ENCODE measurements around the gene GMPPB. TPM values are rescaled to one million over a fixed set of nuclear protein-coding genes. Genes with fewer than 3 reads are reported as not detected.

GMPPB gene
- total and polyA plus RNA-seq, 11 donors, result 7.6 to 53.7 (median 13.7) TPM

DNA sequence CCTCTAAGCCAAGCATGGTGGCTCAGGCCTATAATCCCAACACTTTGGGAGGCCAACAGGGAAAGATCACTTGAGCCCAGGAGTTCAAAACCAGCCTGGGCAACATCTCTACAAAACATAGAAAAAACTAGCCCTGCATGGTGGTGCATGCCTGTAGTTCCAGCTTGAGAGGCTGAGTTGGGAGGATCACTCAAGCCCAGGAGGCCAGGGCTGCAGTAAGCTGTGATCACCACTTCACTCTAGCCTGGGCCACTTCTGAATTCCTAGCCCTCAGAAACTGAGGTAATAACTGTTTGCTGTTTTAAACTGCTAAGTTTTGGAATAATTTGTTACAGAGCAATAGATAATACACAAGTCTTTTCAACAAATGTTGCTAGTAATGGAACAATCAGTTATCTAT lies 46.2 kb upstream of the GMPPB start:
- intact Hi-C loops (cut with DNase I), result no loop called here
- Histone ChIP-seq H3K36me3 (peaks cover 0 to 23% (median 10%) of the 10 kb centered on the region in 9 donors), H3K27me3 (no peaks in the 10 kb centered on the region), H3K27ac (no peak overlapping the region), H3K4me1 (peaks cover 0 to 5% (median 0%) of the 10 kb centered on the region in 12 donors), H3K9me3 (no peaks in the 10 kb centered on the region), H3K4me3 (no peak overlapping the region)
- ATAC-seq (no peak), DNase-seq (no peak)
- TF ChIP-seq POLR2A (IDR thresholded peaks at IDR 0.05), result no peak
- TF ChIP-seq, protein P1, sequence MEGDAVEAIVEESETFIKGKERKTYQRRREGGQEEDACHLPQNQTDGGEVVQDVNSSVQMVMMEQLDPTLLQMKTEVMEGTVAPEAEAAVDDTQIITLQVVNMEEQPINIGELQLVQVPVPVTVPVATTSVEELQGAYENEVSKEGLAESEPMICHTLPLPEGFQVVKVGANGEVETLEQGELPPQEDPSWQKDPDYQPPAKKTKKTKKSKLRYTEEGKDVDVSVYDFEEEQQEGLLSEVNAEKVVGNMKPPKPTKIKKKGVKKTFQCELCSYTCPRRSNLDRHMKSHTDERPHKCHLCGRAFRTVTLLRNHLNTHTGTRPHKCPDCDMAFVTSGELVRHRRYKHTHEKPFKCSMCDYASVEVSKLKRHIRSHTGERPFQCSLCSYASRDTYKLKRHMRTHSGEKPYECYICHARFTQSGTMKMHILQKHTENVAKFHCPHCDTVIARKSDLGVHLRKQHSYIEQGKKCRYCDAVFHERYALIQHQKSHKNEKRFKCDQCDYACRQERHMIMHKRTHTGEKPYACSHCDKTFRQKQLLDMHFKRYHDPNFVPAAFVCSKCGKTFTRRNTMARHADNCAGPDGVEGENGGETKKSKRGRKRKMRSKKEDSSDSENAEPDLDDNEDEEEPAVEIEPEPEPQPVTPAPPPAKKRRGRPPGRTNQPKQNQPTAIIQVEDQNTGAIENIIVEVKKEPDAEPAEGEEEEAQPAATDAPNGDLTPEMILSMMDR (IDR thresholded peaks at IDR 0.05), result no peak

DNA sequence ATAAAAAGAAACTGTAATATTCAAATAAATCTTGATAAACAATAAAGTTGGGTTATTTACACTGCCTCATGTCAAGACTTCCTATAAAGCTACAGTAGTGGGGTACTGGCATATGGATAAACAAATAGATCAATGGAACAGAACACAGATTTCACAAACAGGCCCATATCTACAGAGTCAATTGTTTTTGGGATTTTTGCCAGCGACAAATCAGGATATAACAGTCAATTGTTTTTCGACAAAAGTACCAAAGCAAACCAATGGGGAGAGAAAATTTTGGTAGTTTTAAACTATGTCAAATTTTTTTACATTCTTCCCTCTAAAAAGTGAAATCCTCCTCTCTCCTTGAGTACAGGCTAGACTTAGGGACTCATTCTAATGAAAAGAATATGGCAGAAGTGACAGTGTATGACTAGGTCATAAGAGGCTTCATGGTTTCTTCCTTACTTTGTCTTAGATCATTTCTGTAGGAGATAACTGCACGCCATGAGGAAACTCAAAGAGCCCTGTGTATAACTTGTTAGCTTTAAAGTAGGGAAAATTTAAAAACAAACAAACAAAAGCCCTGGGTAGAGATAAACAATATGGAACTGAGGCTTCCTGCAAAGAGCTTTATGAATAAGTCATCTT lies 45.6 kb upstream of the GMPPB start:
- H3K36me3 ChIP-seq, result peaks cover 0 to 23% (median 10%) of the 10 kb centered on the region in 9 donors
- no peak overlapping the region for H3K27ac ChIP-seq
- H3K4me3 ChIP-seq, result no peak overlapping the region
- intact Hi-C loops (cut with DNase I), result no loop called here
- H3K4me1 ChIP-seq, result peaks cover 0 to 5% (median 0%) of the 10 kb centered on the region in 12 donors
- no peaks in the 10 kb centered on the region for H3K27me3 ChIP-seq
- TF ChIP-seq POLR2A (IDR thresholded peaks at IDR 0.05), result no peak
- TF ChIP-seq, protein P1 (IDR thresholded peaks at IDR 0.05), result no peak
- DNase-seq, result no peak
- no peaks in the 10 kb centered on the region for H3K9me3 ChIP-seq
- WGBS, 4 donors, result 84 to 91% (median 88%) methylated on average over 3 of the region's 3 CpGs
- ATAC-seq, result no peak

DNA sequence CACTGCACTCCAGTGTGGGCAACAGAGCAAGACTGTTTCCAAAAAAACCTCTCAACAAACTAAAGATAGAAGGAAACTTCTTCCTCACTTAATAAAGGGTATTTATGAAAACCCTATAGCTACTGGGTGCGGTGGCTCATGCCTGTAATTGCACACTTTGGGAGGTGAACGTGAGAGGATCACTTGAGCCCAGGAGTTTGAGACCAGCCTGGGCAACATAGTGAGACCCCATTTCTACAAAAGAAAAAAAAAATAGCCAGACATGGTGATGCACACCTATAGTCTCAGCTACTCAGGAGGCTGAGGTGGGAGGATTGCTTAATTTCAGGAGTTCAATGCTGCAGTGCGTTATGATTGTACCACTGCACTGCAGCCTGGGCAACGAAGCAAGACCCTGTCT lies 40.2 kb upstream of the GMPPB start:
- intact Hi-C loops (cut with DNase I), result no loop called here
- WGBS, 4 donors, result 96 to 97% (median 97%) methylated on average over 4 of the region's 4 CpGs
- Histone ChIP-seq H3K4me1 (peaks cover 0 to 7% (median 0%) of the 10 kb centered on the region in 12 donors), H3K9me3 (no peaks in the 10 kb centered on the region), H3K36me3 (peaks cover 0 to 21% (median 3%) of the 10 kb centered on the region in 9 donors), H3K27me3 (no peaks in the 10 kb centered on the region), H3K4me3 (no peak overlapping the region), H3K27ac (no peak overlapping the region)
- ATAC-seq (no peak), DNase-seq (no peak)
- TF ChIP-seq, protein P1 (IDR thresholded peaks at IDR 0.05), result no peak
- TF ChIP-seq POLR2A (IDR thresholded peaks at IDR 0.05), result no peak

DNA sequence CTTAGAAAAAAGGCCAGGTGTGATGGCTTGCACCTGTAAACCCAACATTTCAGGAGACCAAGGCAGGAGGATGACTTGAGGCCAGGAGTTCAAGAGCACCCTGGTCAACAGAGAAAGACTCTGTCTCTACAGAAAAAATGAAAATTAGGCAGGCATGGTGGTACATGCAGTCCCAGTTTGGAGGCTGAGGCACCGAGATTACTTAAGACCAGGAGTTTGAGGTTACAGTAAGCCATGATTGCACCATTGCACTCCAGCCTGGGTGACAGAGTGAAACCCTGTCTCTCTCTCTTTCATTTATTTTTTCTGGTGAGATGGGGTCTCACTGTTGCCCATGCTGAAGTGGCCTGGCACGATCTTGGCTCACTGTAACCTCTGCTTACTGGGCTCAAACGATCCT lies 37.9 kb upstream of the GMPPB start:
- no peak for ATAC-seq

More for the DNA sequence above, 37.9 kb upstream of the GMPPB start:
- Histone ChIP-seq H3K36me3 (peaks cover 0 to 17% (median 3%) of the 10 kb centered on the region in 9 donors), H3K9me3 (no peaks in the 10 kb centered on the region), H3K27me3 (no peaks in the 10 kb centered on the region), H3K4me1 (peaks cover 0 to 19% (median 3%) of the 10 kb centered on the region in 12 donors), H3K27ac (no peak overlapping the region), H3K4me3 (no peak overlapping the region)
- DNase-seq, result no peak
- WGBS, 4 donors, result 82 to 93% (median 88%) methylated on average over 3 of the region's 3 CpGs
- no peak for TF ChIP-seq POLR2A (IDR thresholded peaks at IDR 0.05)
- TF ChIP-seq, protein P1 (IDR thresholded peaks at IDR 0.05), result no peak
- intact Hi-C loops (cut with DNase I), result no loop called here

Data from heart left ventricle (tissue), 16 donors.